Lower leg skin (tissue), 3 donors: Measurements from ENCODE around the gene AIG1.

Experiments used
- CTCF ChIP-seq, 3 donors: fragments of 450-650 bp; IDR thresholded peaks; one replicate each; pipeline ENCODE4 v1.5.1; 2016; ENCODE audit warnings: antibody characterized with exemption in 3 of 3, mild to moderate bottlenecking in 3 of 3, moderate library complexity in 2 of 3
- POLR2A ChIP-seq, 2 donors: fragments of 450-650 bp; IDR thresholded peaks; one replicate each; pipeline ENCODE4 v1.6.1; 2016 to 2017; ENCODE audit warnings: antibody characterized with exemption in 2 of 2, mild to moderate bottlenecking in 1 of 2, moderate library complexity in 1 of 2

DNA sequence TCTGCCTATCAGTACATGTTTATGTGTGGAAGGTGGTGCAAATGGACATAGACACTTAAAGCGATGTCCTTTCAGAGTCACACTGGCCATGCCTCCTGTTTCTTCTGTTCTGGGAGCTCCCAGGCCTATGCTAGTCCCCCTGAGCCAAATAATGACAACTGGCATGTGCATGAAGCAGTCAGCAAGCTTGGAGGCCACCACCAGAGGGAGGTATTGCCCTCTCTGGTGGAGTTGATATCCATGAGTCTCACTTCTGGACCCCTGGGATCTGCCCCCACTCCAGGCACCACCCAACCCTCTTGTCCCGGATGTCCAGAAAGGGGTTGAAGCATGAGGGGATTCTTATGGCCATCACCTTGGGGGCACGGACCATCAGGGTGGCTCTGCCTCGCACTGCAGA is 172.2 kb downstream of the AIG1 start:
- no peak for TF ChIP-seq CTCF (IDR thresholded peaks at IDR 0.05)
- TF ChIP-seq POLR2A (IDR thresholded peaks at IDR 0.05), result no peak
